ENCODE data around the gene PNCK.
"Not testable (repeated sequence)": the region's sequence is repeated elsewhere in the genome, so short reads cannot be mapped to it uniquely, and the experiment has no call there.

PNCK gene

GRCh38 chrX:153686711-153687110 is 13.1 kb upstream of the PNCK start:
- DNase-seq (ENCODE audit: low read depth in 2 of 2), result no peak

- DNase-seq (ENCODE audit: low read depth in 2 of 2), result no peak
These were observed 12.4 kb upstream of the PNCK start for GRCh38 chrX:153685751-153686696.

GRCh38 chrX:153685156-153685536 is 11.5 kb upstream of the PNCK start:
- no peak for DNase-seq (ENCODE audit: low read depth in 2 of 2)

GRCh38 chrX:153684467-153685155 is 11.0 kb upstream of the PNCK start:
- DNase-seq (ENCODE audit: low read depth in 2 of 2), result no peak

- DNase-seq (ENCODE audit: low read depth in 2 of 2), result not testable (repeated sequence)
These were observed 9.9 kb upstream of the PNCK start for GRCh38 chrX:153683486-153683885.

- DNase-seq (ENCODE audit: low read depth in 2 of 2), result no peak
These were observed 7.6 kb upstream of the PNCK start for GRCh38 chrX:153681175-153681574.

GRCh38 chrX:153674219-153674851 is 722 bp upstream of the PNCK start:
- DNase-seq (ENCODE audit: low read depth in 2 of 2), result no peak

GRCh38 chrX:153672531-153673427 is 834 bp downstream of the PNCK start:
- no peak for DNase-seq (ENCODE audit: low read depth in 2 of 2)

GRCh38 chrX:153671589-153672530 is 1.8 kb downstream of the PNCK start:
- no peak for DNase-seq (ENCODE audit: low read depth in 2 of 2)

- DNase-seq (ENCODE audit: low read depth in 2 of 2), result no peak
These were observed 2.6 kb downstream of the PNCK start for GRCh38 chrX:153670748-153671588.

- no peak for DNase-seq (ENCODE audit: low read depth in 2 of 2)
These were observed 3.5 kb downstream of the PNCK start for GRCh38 chrX:153669901-153670731.

- peak; percentile 21 to 30 for DNase-seq (ENCODE audit: low read depth in 2 of 2)
These were observed 4.3 kb downstream of the PNCK start for GRCh38 chrX:153669174-153669890.

- DNase-seq (ENCODE audit: low read depth in 2 of 2), result no peak
These were observed 5.0 kb downstream of the PNCK start for GRCh38 chrX:153668423-153669173.

- peak; percentile 59 to 83 for DNase-seq (ENCODE audit: low read depth in 2 of 2)
These were observed 5.6 kb downstream of the PNCK start for GRCh38 chrX:153667956-153668396.

- DNase-seq (ENCODE audit: low read depth in 2 of 2), result no peak
These were observed 6.2 kb downstream of the PNCK start for GRCh38 chrX:153667281-153667955.

GRCh38 chrX:153665726-153666306 is 7.8 kb downstream of the PNCK start:
- DNase-seq (ENCODE audit: low read depth in 2 of 2), result no peak

All from stimulated activated CD4-positive, alpha-beta T cell treated with anti-CD3 and anti-CD28 coated beads, Interleukin-4, amount 100 ng/mL, for 48 hours (primary cell).